ENCODE data around the gene SCAMP5. TPM values are rescaled to one million over a fixed set of nuclear protein-coding genes. Genes with fewer than 3 reads are reported as not detected.

Gene SCAMP5
- total RNA-seq, 1 experiment from 2014 or later, result 6.2 TPM

DNA sequence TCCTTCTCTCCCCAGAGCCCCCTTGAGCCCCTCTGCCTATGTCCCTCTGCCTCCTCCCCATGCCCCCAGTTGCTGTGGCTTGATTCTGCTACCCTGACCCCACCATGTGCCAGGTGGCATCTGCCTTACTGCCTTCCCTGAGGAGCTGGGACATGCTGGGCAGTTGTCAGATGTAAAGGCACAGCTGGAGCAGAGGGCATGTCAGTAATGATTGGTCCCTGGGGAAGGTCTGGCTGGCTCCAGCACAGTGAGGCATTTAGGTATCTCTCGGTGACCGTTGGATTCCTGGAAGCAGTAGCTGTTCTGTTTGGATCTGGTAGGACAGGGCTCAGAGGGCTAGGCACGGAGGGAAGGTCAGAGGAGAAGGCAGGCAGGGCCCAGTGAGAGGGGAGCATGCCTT, 24.6 kb downstream of the SCAMP5 start:
- Histone ChIP-seq H3K27ac (ENCODE audit: low read depth, low read length) (no peak overlapping the region), H3K79me2 (ENCODE audit: insufficient read depth, low read length) (peaks cover 14% of the 10 kb centered on the region), H3K27me3 (ENCODE audit: insufficient read depth, low read length) (no peaks in the 10 kb centered on the region), H3K36me3 (ENCODE audit: control insufficient read depth in 1 of 2, insufficient read depth in 2 of 2, low read length in 2 of 2) (no peaks in the 10 kb centered on the region), H3K9me2 (ENCODE audit: insufficient read depth) (no peaks in the 10 kb centered on the region), H3K9ac (ENCODE audit: low read length) (no peak overlapping the region), H3K4me1 (ENCODE audit: control insufficient read depth in 1 of 2, insufficient read depth in 2 of 2, low read length in 2 of 2) (peaks cover 0 to 22% of the 10 kb centered on the region in 2 experiments; a peak in 3 of 4 replicates), H4K20me1 (ENCODE audit: insufficient read depth) (no peaks in the 10 kb centered on the region), H3K9me3 (ENCODE audit: control insufficient read depth in 1 of 2, insufficient read depth in 1 of 2, low read depth in 1 of 2, low read length in 2 of 2) (no peaks in the 10 kb centered on the region), H2AFZ (ENCODE audit: low read depth, low read length, poor library complexity, severe bottlenecking) (no peak overlapping the region), H3K4me2 (ENCODE audit: low read length) (no peak overlapping the region), H3K4me3 (replicated peaks in 1 of 2; ENCODE audit: low read depth in 1 of 2, low read length in 2 of 2) (no peak overlapping the region)
- no TSS peak for BruUV-seq (replicated peaks)
- CTCF ChIA-PET, result no interaction called here
- POLR2A ChIA-PET, result no interaction called here
- intact Hi-C loops (cut with micrococcal nuclease), result no loop called here
- TF ChIP-seq EZH2phosphoT487 (IDR thresholded peaks at IDR 0.05; ENCODE audit: borderline replicate concordance) (no peak), SIN3A (IDR thresholded peaks at IDR 0.05; ENCODE audit: low read depth) (no peak), ELF1 (IDR thresholded peaks at IDR 0.05; ENCODE audit: borderline replicate concordance, low read depth) (no peak), CEBPB (IDR thresholded peaks at IDR 0.05; ENCODE audit: low read depth) (no peak), EGR1 (IDR thresholded peaks at IDR 0.05; ENCODE audit: low read depth) (no peak), CBX3 (IDR thresholded peaks at IDR 0.05; ENCODE audit: low read depth) (no peak), EZH2 (IDR thresholded peaks at IDR 0.05) (no peak), POLR2A (IDR thresholded peaks at IDR 0.05; ENCODE audit: borderline replicate concordance, extremely low read depth, insufficient read depth, insufficient read length) (no peak)
- TF ChIP-seq, protein P1, sequence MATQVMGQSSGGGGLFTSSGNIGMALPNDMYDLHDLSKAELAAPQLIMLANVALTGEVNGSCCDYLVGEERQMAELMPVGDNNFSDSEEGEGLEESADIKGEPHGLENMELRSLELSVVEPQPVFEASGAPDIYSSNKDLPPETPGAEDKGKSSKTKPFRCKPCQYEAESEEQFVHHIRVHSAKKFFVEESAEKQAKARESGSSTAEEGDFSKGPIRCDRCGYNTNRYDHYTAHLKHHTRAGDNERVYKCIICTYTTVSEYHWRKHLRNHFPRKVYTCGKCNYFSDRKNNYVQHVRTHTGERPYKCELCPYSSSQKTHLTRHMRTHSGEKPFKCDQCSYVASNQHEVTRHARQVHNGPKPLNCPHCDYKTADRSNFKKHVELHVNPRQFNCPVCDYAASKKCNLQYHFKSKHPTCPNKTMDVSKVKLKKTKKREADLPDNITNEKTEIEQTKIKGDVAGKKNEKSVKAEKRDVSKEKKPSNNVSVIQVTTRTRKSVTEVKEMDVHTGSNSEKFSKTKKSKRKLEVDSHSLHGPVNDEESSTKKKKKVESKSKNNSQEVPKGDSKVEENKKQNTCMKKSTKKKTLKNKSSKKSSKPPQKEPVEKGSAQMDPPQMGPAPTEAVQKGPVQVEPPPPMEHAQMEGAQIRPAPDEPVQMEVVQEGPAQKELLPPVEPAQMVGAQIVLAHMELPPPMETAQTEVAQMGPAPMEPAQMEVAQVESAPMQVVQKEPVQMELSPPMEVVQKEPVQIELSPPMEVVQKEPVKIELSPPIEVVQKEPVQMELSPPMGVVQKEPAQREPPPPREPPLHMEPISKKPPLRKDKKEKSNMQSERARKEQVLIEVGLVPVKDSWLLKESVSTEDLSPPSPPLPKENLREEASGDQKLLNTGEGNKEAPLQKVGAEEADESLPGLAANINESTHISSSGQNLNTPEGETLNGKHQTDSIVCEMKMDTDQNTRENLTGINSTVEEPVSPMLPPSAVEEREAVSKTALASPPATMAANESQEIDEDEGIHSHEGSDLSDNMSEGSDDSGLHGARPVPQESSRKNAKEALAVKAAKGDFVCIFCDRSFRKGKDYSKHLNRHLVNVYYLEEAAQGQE (IDR thresholded peaks at IDR 0.05; ENCODE audit: low read depth), result no peak
- TF ChIP-seq, protein P2, sequence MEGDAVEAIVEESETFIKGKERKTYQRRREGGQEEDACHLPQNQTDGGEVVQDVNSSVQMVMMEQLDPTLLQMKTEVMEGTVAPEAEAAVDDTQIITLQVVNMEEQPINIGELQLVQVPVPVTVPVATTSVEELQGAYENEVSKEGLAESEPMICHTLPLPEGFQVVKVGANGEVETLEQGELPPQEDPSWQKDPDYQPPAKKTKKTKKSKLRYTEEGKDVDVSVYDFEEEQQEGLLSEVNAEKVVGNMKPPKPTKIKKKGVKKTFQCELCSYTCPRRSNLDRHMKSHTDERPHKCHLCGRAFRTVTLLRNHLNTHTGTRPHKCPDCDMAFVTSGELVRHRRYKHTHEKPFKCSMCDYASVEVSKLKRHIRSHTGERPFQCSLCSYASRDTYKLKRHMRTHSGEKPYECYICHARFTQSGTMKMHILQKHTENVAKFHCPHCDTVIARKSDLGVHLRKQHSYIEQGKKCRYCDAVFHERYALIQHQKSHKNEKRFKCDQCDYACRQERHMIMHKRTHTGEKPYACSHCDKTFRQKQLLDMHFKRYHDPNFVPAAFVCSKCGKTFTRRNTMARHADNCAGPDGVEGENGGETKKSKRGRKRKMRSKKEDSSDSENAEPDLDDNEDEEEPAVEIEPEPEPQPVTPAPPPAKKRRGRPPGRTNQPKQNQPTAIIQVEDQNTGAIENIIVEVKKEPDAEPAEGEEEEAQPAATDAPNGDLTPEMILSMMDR (IDR thresholded peaks at IDR 0.05 in 2 of 3, conservative IDR thresholded peaks at IDR 0.05 in 1 of 3; ENCODE audit: borderline replicate concordance in 1 of 3, insufficient read depth in 1 of 3, low read depth in 2 of 3, low read length in 2 of 3), result no peak
- TF ChIP-seq, protein P3, sequence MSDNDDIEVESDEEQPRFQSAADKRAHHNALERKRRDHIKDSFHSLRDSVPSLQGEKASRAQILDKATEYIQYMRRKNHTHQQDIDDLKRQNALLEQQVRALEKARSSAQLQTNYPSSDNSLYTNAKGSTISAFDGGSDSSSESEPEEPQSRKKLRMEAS (IDR thresholded peaks at IDR 0.05), result no peak
- RAD21 ChIA-PET (ENCODE audit: low non-redundant PET in 1 of 2, low total read pairs in 2 of 2, uncharacterized antibody in 2 of 2, unreplicated experiment in 2 of 2), result no interaction called here
- no peak for ATAC-seq
- DNase-seq (ENCODE audit: low read depth, low spot score), result no peak
